GM19468 (cell line): ENCODE results near the gene TBPL2.

Experiments used
- ATAC-seq: cut with Tn5 transposase; IDR thresholded peaks from one replicate; pipeline ENCODE4 v1.9.1; 2021; ENCODE audit warnings: mild to moderate bottlenecking, moderate library complexity, moderate number of reproducible peaks; ENCODE audit not compliant: unreplicated experiment; ENCODE audit errors: extremely low read depth

TBPL2 gene

GRCh38 chr14:55373784-55374705 is 66.4 kb downstream of the TBPL2 start:
- no peak for ATAC-seq

GRCh38 chr14:55372825-55373224 is 67.6 kb downstream of the TBPL2 start:
- ATAC-seq: no peak

GRCh38 chr14:55372423-55372822 is 68.0 kb downstream of the TBPL2 start:
- no peak for ATAC-seq

GRCh38 chr14:55370883-55371455 is 69.4 kb downstream of the TBPL2 start:
- ATAC-seq: no peak

GRCh38 chr14:55366271-55366670 is 74.1 kb downstream of the TBPL2 start:
- no peak for ATAC-seq
